Subcutaneous adipose tissue (tissue), 4 donors: ENCODE measurements around the gene UNK. TPM values are rescaled to one million over a fixed set of nuclear protein-coding genes. Genes with fewer than 3 reads are reported as not detected.

ENCODE experiments used
- CTCF ChIP-seq: fragments of 450-650 bp; IDR thresholded peaks from one replicate; pipeline ENCODE4 v1.5.1; 2016; ENCODE audit warnings: low read depth, mild to moderate bottlenecking, control low read depth, antibody characterized with exemption, moderate library complexity
- total RNA-seq, 4 donors: library from RNA; depleted of rRNA; stranded (reverse); fragments of >200 nt; gene quantifications; one replicate each; pipeline ENCODE4 v1.1.0, GENCODE V29; 2016

UNK gene
- total RNA-seq, 4 donors from 2014 or later, result 21.8 to 42.1 (median 29.7) TPM

GRCh38 chr17:75849724-75850123, 65.1 kb downstream of the UNK start:
- no peak for TF ChIP-seq CTCF

GRCh38 chr17:75850928-75851692, 66.5 kb downstream of the UNK start:
- no peak for TF ChIP-seq CTCF

- TF ChIP-seq CTCF, result no peak
Observed at GRCh38 chr17:75853433-75853832, 68.8 kb downstream of the UNK start.

- TF ChIP-seq CTCF, result no peak
Observed at GRCh38 chr17:75854101-75854748, 69.6 kb downstream of the UNK start.

- TF ChIP-seq CTCF, result no peak
Observed at GRCh38 chr17:75854881-75855309, 70.3 kb downstream of the UNK start.

GRCh38 chr17:75855310-75856061, 70.9 kb downstream of the UNK start, which contains the start of gene WBP2:
Gene WBP2, minus strand, starts transcription at chr17:75855335. Its CDS starts 38 bp downstream, at chr17:75855297.
- TF ChIP-seq CTCF, result no peak
